ENCODE measurements around the gene DENND1C. TPM values are rescaled to one million over a fixed set of nuclear protein-coding genes. Genes with fewer than 3 reads are reported as not detected.

Gene DENND1C
- total and polyA plus RNA-seq, 9 of the 15 experiments (the other 6 are each of a cell fraction or from before 2014, with no cell fraction given) = 0.03 to 1.2 (median 0.32) TPM; not detected in 1

DNA sequence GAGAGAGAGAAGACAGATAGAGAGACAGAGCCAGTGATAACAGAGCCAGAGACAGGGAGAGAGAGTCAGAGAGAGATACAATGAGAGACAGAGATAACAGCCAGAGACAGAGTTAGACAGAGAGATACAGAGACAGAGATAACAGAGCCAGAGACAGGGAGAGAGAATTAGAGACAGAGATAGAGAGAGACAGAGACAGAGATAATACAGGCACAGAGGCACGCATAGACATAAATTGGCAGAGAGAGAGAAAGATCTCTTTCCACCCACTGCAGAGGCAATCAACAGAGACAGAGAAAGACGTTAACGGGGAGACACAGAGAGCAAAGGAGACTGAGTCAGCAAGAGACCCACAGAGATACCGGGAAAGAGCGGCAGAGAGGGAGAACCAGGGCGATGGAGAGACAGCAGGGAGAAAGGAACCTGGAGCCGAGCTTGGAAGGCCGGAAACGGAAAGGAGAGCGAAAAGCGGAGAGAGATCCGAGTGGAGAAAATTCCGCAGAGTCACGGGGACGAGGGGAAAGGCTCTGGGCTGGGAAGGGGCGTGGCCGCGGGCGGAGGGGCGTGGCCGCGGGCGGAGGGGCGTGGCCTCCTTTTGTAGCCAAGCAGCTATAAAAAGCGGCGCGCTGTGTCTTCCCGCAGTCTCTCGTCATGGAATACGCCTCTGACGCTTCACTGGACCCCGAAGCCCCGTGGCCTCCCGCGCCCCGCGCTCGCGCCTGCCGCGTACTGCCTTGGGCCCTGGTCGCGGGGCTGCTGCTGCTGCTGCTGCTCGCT lies 49.0 kb upstream of the DENND1C start, which contains the start of gene TNFSF9 (continued):
- TF ChIP-seq SIN3A (IDR thresholded peaks at IDR 0.05; ENCODE audit: borderline replicate concordance in 2 of 2, control insufficient read depth in 1 of 2, low read depth in 2 of 2, low read length in 2 of 2) (peak in 1 of 2 experiments; percentile 75; a peak in 1 of 4 replicates), ZEB2 (IDR thresholded peaks at IDR 0.05) (peak; percentile 70; the same call in 1 of the 2 replicates), ZNF263 (CRISPR knock-in tag; IDR thresholded peaks at IDR 0.05; ENCODE audit: borderline replicate concordance) (peak; percentile 47; the same call in 1 of the 2 replicates), CBX5 (IDR thresholded peaks at IDR 0.05; ENCODE audit: borderline replicate concordance, low read depth) (no peak), YBX1 (IDR thresholded peaks at IDR 0.05) (no peak), RBM25 (IDR thresholded peaks at IDR 0.05; ENCODE audit: low read depth, low read length, severe bottlenecking) (peak; percentile 19), ZNF77 (CRISPR knock-in tag; IDR thresholded peaks at IDR 0.05) (no peak), U2AF1 (optimal IDR thresholded peaks at IDR 0.05; ENCODE audit: low read depth, low read length) (peak; percentile 52), MEF2D (tag; conservative IDR thresholded peaks at IDR 0.05; ENCODE audit: low read depth) (peak; percentile 82), SMC3 (conservative IDR thresholded peaks at IDR 0.05; ENCODE audit: insufficient read depth, low read depth, low read length) (no peak), TCF3 (CRISPR knock-in tag; IDR thresholded peaks at IDR 0.05) (0 out of 2 replicates have a peak, but pooled peaks have one; percentile 8), ZNF586 (CRISPR knock-in tag; conservative IDR thresholded peaks at IDR 0.05) (no peak), EWSR1 (IDR thresholded peaks at IDR 0.05; ENCODE audit: borderline replicate concordance, low read depth, partially characterized antibody) (no peak)
- TF ChIP-seq, protein P1, sequence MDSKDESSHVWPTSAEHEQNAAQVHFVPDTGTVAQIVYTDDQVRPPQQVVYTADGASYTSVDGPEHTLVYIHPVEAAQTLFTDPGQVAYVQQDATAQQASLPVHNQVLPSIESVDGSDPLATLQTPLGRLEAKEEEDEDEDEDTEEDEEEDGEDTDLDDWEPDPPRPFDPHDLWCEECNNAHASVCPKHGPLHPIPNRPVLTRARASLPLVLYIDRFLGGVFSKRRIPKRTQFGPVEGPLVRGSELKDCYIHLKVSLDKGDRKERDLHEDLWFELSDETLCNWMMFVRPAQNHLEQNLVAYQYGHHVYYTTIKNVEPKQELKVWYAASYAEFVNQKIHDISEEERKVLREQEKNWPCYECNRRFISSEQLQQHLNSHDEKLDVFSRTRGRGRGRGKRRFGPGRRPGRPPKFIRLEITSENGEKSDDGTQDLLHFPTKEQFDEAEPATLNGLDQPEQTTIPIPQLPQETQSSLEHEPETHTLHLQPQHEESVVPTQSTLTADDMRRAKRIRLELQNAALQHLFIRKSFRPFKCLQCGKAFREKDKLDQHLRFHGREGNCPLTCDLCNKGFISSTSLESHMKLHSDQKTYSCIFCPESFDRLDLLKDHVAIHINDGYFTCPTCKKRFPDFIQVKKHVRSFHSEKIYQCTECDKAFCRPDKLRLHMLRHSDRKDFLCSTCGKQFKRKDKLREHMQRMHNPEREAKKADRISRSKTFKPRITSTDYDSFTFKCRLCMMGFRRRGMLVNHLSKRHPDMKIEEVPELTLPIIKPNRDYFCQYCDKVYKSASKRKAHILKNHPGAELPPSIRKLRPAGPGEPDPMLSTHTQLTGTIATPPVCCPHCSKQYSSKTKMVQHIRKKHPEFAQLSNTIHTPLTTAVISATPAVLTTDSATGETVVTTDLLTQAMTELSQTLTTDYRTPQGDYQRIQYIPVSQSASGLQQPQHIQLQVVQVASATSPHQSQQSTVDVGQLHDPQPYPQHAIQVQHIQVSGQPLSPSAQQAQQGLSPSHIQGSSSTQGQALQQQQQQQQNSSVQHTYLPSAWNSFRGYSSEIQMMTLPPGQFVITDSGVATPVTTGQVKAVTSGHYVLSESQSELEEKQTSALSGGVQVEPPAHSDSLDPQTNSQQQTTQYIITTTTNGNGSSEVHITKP (IDR thresholded peaks at IDR 0.05; ENCODE audit: partially characterized antibody) = no peak
- TF ChIP-seq, protein P2, sequence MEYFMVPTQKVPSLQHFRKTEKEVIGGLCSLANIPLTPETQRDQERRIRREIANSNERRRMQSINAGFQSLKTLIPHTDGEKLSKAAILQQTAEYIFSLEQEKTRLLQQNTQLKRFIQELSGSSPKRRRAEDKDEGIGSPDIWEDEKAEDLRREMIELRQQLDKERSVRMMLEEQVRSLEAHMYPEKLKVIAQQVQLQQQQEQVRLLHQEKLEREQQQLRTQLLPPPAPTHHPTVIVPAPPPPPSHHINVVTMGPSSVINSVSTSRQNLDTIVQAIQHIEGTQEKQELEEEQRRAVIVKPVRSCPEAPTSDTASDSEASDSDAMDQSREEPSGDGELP (CRISPR knock-in tag; IDR thresholded peaks at IDR 0.05; ENCODE audit: borderline replicate concordance) = peak; percentile 69; the same call in 1 of the 2 replicates
- TF ChIP-seq, protein P3, sequence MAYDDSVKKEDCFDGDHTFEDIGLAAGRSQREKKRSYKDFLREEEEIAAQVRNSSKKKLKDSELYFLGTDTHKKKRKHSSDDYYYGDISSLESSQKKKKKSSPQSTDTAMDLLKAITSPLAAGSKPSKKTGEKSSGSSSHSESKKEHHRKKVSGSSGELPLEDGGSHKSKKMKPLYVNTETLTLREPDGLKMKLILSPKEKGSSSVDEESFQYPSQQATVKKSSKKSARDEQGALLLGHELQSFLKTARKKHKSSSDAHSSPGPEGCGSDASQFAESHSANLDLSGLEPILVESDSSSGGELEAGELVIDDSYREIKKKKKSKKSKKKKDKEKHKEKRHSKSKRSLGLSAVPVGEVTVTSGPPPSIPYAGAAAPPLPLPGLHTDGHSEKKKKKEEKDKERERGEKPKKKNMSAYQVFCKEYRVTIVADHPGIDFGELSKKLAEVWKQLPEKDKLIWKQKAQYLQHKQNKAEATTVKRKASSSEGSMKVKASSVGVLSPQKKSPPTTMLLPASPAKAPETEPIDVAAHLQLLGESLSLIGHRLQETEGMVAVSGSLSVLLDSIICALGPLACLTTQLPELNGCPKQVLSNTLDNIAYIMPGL (CRISPR knock-in tag; IDR thresholded peaks at IDR 0.05) = peak; percentile 61; the same call in 1 of the 2 replicates
- TF ChIP-seq, protein P4, sequence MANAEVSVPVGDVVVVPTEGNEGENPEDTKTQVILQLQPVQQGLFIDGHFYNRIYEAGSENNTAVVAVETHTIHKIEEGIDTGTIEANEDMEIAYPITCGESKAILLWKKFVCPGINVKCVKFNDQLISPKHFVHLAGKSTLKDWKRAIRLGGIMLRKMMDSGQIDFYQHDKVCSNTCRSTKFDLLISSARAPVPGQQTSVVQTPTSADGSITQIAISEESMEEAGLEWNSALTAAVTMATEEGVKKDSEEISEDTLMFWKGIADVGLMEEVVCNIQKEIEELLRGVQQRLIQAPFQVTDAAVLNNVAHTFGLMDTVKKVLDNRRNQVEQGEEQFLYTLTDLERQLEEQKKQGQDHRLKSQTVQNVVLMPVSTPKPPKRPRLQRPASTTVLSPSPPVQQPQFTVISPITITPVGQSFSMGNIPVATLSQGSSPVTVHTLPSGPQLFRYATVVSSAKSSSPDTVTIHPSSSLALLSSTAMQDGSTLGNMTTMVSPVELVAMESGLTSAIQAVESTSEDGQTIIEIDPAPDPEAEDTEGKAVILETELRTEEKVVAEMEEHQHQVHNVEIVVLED (CRISPR knock-in tag; IDR thresholded peaks at IDR 0.05) = no peak

Data from K562 (cell line).